HUDEP-2 (cell line): ENCODE measurements around the gene IDH2.
"Not testable (repeated sequence)": the region's sequence is repeated elsewhere in the genome, so short reads cannot be mapped to it uniquely, and the experiment has no call there.

Experiments
- DNase-seq, 76 experiments: peaks; one replicate each; lab custom pipeline; 2025; ENCODE audit not compliant: unreplicated experiment in 76 of 76; lab: John Stamatoyannopoulos, UW

Gene IDH2

DNA sequence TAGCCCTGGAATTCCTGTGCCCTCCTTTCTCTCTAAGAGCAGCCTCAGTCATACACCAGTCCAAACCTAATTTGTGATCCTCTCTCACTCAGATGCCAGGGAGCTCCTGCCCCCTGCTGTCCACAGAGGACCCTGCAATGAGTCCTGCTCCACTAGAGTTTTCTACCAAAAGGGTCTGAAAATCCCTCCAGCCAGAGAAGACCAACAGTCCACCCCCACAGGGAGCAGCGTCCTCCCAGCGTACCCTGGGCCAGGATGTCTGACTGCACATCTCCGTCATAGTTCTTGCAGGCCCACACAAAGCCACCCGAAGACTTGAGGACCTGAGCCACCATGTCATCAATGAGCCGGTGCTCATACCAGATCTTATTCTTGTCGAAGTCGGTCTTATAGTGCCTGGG, 15.4 kb downstream of the IDH2 start:
- DNase-seq, result peak in 47 of 76 experiments; percentile 14 to 65 (median 36)

DNA sequence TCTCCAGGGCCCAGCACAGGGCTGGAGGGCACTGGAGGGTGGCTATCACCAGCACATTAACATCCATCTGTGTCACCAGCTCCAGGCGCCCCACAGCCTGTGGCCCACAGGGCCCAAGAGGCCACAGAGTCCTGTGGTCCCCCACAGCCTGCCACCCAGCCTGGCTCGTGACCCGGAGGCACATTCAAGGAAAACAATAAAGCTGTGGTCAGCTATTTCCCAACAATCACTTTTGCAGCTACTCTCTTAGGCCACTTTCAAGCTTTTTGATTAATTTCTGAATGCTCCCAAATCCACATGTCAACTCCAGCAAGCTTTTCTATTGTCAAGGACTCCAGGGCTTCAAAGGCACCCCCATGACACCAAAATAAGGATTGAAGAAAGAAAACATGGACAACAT, 16.7 kb downstream of the IDH2 start:
- DNase-seq, result no peak

DNA sequence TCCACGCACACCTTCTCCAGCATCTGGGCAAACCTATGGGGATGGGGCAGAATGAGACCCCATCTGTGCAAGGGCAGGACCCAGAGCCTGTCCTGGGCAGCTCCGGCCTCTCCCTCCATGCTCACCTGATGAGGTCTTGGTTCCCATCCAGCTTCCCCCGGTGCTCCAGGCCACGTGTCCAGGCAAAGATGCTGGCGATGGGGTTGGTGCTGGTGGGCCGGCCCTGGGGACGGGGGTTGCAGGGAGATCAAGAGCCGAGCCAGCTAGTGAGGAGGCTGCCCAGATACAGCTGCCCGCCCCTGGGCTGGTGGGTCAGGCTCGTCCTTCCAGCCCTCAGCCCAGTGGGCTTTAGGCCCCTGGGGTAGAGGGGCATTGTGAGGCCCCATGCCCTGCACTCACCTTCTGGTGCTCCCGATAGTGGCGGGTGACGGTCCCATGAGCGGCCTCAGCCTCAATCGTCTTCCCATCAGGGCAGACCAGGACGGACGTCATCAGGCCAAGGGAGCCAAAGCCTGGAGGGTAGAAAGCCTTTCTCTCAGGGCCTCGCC, 17.3 kb downstream of the IDH2 start:
- DNase-seq, result no peak

DNA sequence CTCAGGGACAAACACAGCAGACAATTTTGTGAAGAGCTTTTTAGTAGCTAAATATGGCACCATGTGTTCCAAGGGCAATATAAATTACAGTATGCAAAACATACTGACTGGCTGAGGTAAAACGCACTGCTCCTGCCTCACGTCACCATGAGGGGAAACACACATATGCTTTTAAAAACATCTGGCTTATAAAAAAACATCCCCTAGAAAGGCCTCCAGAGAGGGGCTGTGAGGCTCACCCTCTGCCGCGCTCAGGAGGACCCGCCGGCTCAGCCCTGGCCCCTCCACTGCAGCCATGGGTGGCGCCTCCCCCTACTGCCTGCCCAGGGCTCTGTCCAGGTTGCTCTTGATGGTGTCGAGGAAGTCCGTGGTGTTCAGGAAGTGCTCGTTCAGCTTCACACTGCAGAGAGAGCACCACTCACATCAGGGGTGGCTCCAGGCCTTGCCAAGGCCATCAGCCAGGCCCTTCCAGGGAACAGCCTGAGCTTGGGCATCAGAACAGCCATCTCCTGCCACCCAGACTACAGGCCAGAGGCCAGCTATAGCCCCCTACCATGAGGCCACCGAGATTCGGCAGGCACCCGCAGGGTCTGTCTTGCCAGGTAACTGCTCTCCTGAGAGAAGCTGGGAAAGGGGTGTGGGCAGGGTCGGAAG, 18.2 kb downstream of the IDH2 start:
- DNase-seq, result no peak

DNA sequence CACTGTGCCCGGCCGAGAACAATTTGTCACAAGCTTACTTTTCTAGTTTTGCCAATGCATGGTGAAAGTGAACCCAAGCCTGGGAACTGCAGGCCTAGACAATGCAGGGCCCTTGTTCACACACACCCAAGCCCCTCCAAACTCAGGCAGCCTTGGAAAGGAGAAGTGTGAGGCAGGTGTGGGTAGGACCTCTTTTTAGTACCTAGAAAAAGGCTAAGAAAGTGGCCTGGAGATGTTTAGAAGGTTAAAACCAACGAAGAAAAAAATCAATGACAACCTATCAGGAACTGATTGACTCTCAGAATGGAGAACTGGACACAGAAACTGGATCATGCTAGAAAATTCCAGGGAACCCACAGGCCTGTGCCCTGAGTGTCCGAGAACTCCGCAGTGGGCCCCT, 18.8 kb downstream of the IDH2 start:
- DNase-seq, result no peak

DNA sequence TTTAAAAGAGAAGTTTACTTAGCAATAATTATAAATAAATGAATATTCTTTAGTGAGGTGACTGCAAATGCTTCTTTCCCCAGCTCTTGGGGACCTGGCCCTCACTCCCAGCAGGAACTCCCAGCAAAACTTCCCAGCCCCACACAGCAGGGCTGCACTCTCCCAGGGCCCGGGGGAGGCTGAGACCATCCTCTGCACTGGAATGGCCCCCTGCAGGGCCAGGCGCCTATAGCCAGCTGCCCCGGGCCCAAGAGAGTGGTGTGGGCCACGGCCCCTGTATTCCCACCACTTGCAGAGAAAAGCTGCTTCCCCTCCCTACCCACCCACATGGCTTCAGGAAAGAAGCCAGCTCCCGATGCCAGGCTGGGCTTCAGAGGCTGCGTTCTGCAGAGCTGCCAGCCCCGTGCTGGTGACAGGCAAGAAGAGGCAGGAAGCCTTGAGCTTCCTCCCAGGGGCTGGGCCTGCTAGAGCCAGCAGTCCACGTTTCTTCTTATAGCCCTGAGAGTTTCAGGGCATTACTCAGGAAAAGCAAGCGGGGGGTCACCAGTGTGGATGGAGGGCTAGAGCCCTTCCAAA, 20.0 kb downstream of the IDH2 start:
- DNase-seq, result no peak

DNA sequence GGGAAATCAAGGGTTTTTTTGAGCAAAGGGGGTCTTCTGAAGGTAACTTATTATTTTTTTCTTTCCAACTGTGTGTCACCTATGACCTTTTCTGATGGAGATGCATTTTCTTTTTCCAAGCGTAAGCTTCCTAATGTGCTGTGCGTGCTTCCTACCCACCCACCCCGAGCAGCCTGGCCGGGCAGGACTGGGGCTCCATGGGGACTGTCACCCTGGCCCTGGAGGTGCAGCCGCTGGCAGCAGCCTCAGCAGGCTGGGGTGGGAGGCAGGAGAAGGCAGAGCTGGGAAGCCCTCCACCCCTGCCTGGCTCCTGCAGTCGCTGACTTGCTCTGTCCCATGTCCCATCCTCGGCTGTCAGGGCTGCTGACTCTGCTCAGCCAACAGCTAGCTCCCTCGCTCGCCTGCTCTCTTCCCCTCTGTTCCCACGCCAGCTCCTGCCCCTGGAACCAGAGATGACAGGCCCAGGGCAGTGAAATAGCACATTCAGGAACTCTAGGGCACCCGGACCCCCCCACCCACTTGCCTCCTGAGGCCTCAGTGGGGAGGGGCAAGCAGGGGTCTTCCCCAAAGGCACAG, 21.4 kb downstream of the IDH2 start:
- DNase-seq, result no peak

DNA sequence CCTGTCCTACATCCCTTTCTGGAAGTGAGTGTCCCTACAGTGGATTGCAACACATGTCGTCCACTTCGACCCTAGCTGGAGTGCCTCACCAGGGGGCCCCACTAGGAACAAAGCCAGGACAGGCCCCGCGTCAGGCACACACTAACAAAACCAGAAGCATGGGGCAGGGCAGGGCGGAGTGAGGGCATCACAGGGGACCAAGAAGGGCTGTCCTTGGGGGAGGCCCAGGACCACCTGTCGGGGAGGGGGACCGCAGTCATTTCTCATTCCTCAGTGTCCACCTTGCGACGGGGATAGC, 21.9 kb downstream of the IDH2 start:
- DNase-seq, result no peak

DNA sequence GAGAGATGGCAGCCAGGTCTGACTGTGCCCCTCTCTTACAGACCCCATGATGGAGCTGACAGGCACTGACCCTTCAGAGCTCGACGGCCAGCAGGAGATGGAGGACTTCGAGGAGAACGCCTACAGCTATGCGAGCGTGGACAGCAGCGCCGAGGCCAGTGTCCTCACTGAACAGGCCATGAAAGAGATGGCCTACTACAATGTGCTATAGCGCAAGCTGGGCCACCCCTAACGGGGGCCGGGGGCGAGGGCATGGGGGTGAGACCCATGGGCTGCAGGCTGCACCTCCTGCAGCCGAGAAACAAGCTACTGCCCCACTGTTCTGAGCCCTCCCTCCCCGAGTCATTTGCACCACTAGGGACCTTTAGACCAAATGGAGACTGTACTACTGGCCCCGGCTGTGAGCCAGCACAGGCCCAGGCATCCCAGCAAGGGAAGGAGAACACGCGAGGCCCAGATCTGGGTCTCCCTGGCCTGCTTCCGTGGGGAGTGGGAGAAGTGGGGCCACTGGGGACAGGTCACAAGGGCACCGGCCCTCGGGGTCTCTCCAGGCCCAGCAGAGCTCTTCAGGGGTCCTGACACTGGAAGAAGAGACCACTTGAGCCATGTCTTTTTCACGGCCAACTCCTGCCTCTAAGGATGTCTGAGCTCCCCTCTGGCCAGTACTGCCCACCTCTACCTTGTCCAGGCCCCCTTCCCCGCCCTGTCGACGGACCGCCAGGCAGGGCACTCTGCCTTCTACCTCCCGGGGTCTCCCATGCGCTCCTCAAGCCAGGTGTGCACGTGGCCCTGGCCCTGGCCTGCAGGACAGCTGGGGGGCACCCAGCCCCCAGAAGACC, 22.4 kb downstream of the IDH2 start:
- no peak for DNase-seq

DNA sequence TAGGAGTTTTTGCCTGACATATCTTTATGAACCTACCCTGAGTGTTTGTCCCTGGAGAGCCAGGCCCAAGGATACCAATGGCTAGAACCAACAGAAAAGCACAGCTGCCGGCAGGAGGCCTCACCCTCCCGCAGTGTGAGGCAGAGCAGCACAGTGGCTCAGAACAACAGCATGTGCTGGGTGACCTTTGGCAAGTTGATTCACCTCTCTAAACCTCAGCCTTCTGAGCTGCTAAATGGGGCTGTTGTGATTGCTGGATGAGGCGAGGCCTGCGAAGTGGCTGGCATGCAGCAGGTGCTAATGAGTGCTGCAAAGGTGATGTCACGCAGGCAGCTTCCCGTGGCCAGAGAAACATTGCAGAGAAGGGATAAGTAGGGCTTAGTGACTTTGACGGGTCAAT, 23.3 kb downstream of the IDH2 start:
- no peak for DNase-seq

DNA sequence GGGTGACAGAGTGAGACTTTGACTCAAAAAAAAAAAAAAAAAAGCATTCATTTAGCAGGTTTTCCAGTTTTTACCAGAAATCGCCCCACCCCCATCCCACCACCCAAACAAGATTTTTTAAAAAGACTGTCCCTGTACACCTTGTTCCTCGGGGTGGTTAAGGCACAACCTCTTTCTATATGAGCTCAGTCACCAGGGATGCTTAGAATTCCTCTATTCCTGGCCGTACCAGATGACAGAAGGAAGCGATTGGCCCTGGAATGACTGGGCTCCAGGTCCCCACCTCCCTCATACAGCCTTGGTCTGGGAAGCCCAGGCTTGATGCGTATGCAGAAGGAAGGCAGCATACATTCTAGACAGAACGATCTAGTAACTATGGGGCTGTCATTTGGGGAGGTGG, 25.6 kb downstream of the IDH2 start:
- DNase-seq, result no peak

DNA sequence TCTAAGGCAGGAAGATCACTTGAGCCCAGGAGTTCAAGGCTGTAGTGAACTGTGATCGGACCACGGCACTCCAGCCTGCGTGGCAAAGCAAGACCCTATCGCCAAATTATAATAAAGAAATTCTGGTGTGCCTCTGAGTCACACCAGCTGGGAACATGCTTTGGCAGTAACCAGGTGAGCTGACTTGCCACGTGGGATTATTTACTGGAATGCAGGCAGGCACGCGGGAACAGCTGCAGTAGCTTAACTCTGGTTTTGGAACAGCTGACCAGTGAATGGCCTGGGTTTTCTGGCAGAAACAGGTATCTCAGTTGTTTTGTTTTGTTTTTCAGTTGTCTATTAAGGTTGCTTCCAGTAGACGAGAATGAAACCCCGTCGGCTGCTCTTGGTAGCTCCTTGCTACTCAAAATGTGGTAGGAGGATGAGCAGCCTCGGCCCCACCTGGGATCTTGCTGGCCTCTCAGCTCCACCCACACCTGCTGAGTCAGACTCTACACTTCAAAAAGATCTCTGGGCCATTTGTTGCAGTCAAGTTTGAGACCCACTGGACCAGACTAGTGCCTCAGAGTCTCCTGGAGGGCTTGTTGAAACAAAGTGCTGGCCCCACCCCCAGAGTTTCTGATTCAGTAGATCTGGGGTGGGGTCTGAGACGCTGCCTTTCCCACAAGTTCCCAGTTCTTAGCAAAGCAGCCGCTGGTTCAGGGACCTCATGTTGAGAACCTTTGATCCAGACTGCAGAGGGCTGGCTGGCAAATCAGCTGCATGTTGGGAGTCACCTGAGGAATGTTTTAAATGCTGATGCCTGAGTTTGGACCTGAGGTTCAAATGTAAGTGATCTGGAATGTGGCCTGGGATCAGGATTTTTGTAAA, 26.6 kb downstream of the IDH2 start:
- no peak for DNase-seq

DNA sequence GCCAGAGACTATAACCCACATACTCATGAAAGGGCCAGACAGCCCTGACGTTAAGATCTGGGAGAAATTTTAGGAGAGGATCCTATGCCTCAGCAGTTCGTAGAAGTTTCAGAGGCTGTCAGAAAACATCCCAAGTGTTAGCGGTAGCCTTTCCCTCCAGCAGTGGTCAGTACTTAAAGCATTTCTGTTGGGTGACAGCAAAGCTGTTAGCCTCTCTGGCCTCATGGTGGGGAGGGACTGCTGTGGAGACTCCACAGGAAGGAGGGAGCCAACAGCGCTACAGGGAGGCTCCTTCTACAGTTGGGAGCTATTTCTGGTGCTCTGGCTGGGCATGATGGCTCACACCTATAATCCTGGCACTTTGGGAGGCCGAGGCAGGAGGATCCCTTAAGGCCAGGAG, 27.4 kb downstream of the IDH2 start:
- no peak for DNase-seq

DNA sequence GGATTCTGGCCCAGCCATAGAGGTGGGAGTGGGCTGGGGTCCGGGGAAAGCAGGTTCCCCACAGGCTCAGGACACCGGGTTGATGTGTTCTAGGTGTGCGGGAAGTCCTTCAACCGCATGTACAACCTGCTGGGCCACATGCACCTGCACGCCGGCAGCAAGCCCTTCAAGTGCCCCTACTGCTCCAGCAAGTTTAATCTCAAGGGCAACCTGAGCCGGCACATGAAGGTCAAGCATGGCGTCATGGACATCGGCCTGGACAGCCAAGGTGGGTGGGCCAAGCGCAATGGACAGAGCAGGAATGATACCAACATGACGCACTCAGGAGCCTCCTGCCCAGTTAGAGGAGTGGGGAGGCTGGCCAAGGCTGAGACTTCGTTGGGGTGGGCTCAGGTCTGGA, 28.2 kb downstream of the IDH2 start:
- no peak for DNase-seq

DNA sequence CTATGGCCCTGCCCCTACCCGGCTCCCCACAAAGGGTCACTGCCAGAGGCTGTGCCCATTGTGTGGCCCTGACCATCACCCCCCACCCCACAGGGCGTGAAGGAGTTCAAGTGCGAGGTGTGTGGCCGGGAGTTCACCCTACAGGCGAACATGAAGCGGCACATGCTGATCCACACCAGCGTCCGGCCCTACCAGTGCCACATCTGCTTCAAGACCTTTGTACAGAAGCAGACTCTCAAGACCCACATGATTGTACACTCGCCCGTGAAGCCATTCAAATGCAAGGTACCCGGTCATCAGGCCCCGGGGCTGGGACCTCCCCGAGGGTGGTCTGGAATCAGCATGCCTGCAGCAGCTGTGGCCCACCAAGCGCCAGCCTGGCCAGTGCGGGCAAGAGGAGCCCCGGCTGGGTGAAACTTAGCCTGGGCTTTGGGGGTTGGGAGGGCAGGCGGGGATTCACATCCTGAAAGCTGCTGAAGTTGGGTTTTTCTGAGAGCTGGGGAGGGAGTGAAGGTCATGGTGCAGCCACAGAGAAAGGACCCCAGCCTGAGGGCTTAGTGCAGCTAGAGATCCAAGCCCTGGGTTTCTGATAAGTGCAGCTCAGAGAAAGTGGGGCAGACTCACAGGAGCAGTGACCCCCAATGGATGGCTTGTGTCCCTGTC, 29.2 kb downstream of the IDH2 start:
- no peak for DNase-seq

DNA sequence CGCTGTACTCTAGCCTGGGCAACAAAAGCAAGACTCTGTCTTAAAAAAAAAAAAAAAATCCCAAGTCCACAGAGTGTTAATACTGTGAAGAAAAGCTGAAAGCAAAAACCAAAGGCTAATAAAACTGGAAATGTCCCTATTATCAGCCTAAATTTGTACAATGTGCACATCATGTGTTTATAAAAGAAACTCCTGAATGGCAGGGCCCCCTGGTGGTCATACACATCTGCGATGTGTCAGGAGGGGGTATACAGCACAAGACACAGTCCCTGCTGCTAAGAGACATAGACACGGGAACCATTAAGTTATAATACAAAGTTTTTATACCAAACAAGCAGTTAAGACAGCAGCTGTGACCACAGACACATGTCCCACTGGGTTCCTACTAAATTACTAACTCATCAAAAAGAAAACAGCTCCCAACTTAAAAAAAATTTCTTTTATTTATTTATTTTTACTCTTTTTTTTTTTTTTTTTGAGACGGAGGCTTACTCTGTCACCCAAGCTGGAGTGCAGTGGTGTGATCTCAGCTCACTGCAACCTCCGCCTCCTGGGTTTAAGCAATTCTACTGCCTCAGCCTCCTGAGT, 31.0 kb downstream of the IDH2 start:
- peak in 68 of 76 experiments; percentile 12 to 83 (median 57) for DNase-seq

DNA sequence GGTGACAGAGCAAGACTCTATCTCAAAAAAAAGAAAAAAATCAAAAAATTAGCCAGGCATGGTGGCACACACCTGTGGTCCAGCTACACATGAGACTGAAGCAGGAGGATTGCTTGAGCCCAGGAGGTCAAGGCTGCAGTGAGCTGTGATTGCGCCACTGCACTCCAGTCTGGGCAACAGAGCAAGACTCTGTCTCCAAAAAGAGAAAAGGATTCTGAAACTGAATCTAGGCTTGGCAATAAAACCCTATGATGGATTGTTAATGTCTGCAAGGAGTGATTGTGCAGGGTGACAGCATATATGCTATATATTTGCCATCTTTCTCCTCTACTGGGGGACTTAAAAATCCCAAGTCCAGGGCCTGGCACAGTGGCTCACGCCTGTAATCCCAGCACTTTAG, 31.6 kb downstream of the IDH2 start:
- not testable (repeated sequence) for DNase-seq

DNA sequence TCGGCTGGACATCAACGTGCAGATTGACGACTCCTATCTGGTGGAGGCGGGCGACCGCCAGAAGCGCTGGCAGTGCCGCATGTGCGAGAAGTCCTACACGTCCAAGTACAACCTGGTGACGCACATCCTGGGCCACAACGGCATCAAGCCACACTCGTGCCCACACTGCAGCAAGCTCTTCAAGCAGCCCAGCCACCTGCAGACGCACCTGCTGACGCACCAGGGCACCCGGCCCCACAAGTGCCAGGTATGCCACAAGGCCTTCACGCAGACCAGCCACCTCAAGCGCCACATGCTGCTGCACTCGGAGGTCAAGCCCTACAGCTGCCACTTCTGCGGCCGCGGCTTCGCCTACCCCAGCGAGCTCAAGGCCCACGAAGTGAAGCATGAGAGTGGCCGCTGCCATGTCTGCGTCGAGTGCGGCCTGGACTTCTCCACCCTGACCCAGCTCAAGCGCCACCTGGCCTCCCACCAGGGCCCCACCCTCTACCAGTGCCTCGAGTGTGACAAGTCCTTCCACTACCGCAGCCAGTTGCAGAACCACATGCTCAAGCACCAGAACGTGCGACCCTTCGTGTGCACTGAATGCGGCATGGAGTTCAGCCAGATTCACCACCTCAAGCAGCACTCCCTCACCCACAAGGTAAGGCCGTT, 34.2 kb downstream of the IDH2 start:
- DNase-seq, result no peak
